ENCODE data around the gene OR8J3.
"Not testable (repeated sequence)": the region's sequence is repeated elsewhere in the genome, so short reads cannot be mapped to it uniquely, and the experiment has no call there.

The OR8J3 gene

GRCh38 chr11:56140151-56140661, at the start of gene OR8J3:
OR8J3 (minus strand) TSS chr11:56140201; CDS start chr11:56137718, 2,483 bp downstream.
- no peak within 1 kb of the TSS for H3K27ac ChIP-seq (ENCODE audit: low read depth, low read length)
- no peaks in the 10 kb centered on the region for H3K27me3 ChIP-seq (ENCODE audit: control insufficient read depth in 5 of 5, insufficient read depth in 4 of 5, low read length in 5 of 5)
- peaks cover 0 to 2% (median 0%) of the 10 kb centered on the region in 5 donors for H3K9me3 ChIP-seq (ENCODE audit: control insufficient read depth in 5 of 5, low read length in 5 of 5)
- H3K36me3 ChIP-seq (ENCODE audit: control insufficient read depth in 5 of 5, insufficient read depth in 5 of 5, low read length in 5 of 5), result no peaks in the 10 kb centered on the region
- no peaks in the 10 kb centered on the region for H3K4me1 ChIP-seq (ENCODE audit: control insufficient read depth in 5 of 5, insufficient read depth in 5 of 5, low read length in 5 of 5)
- no peak within 1 kb of the TSS for H3K4me3 ChIP-seq (ENCODE audit: low read depth in 1 of 5, low read length in 5 of 5)
- H3K9ac ChIP-seq (ENCODE audit: low read length in 5 of 5), result no peak within 1 kb of the TSS

GRCh38 chr11:56188602-56189001, 48.6 kb upstream of the OR8J3 start:
- Histone ChIP-seq H3K9me3 (ENCODE audit: control insufficient read depth in 5 of 5, low read length in 5 of 5) (peaks cover 0 to 8% (median 0%) of the 10 kb centered on the region in 5 donors), H3K9ac (ENCODE audit: low read length in 5 of 5) (no peak overlapping the region), H3K4me3 (ENCODE audit: low read depth in 1 of 5, low read length in 5 of 5) (no peak overlapping the region), H3K27ac (ENCODE audit: low read depth, low read length) (no peak overlapping the region), H3K27me3 (ENCODE audit: control insufficient read depth in 5 of 5, insufficient read depth in 4 of 5, low read length in 5 of 5) (no peaks in the 10 kb centered on the region), H3K4me1 (ENCODE audit: control insufficient read depth in 5 of 5, insufficient read depth in 5 of 5, low read length in 5 of 5) (no peaks in the 10 kb centered on the region), H3K36me3 (ENCODE audit: control insufficient read depth in 5 of 5, insufficient read depth in 5 of 5, low read length in 5 of 5) (no peaks in the 10 kb centered on the region)

- H3K36me3 ChIP-seq (ENCODE audit: control insufficient read depth in 5 of 5, insufficient read depth in 5 of 5, low read length in 5 of 5), result no peaks in the 10 kb centered on the region
- H3K4me3 ChIP-seq (ENCODE audit: low read depth in 1 of 5, low read length in 5 of 5), result no peak overlapping the region
- H3K9ac ChIP-seq (ENCODE audit: low read length in 5 of 5), result no peak overlapping the region
These were observed 43.5 kb upstream of the OR8J3 start for GRCh38 chr11:56183459-56183858.

DNA sequence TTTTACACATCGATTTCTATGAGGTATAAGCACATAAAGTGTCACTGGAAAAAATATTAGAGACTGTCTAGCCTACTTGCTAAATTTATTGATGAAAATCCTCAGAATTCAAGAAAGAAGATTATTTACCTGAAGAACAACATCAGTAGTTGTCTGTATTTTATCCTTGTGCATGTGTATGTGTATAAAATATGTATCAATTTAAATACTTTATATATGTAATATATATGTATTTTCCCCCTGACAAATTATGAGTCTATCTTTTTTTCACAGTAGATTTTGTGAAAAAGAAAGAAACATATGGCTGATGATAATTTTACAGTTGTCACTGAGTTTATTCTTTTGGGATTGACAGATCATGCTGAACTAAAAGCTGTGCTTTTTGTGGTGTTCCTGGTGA, 36.3 kb upstream of the OR8J3 start, which contains the start of gene OR5J2:
Gene OR5J2 (plus strand): TSS at position 301 of the 400 bp plus-strand sequence. CDS start 0 bp downstream, at position 301.
- H3K4me3 ChIP-seq (ENCODE audit: low read depth in 1 of 5, low read length in 5 of 5), result no peak within 1 kb of the TSS
- no peak within 1 kb of the TSS for H3K27ac ChIP-seq (ENCODE audit: low read depth, low read length)
- H3K36me3 ChIP-seq (ENCODE audit: control insufficient read depth in 5 of 5, insufficient read depth in 5 of 5, low read length in 5 of 5), result no peaks in the 10 kb centered on the region
- peaks cover 0 to 20% (median 17%) of the 10 kb centered on the region in 5 donors for H3K9me3 ChIP-seq (ENCODE audit: control insufficient read depth in 5 of 5, low read length in 5 of 5)
- H3K27me3 ChIP-seq (ENCODE audit: control insufficient read depth in 5 of 5, insufficient read depth in 4 of 5, low read length in 5 of 5), result no peaks in the 10 kb centered on the region
- no peaks in the 10 kb centered on the region for H3K4me1 ChIP-seq (ENCODE audit: control insufficient read depth in 5 of 5, insufficient read depth in 5 of 5, low read length in 5 of 5)
- no peak within 1 kb of the TSS for H3K9ac ChIP-seq (ENCODE audit: low read length in 5 of 5)

More at GRCh38 chr11:56183459-56183858, 43.5 kb upstream of the OR8J3 start:
- H3K9me3 ChIP-seq (ENCODE audit: control insufficient read depth in 5 of 5, low read length in 5 of 5), result peaks cover 0 to 14% (median 13%) of the 10 kb centered on the region in 5 donors
- no peaks in the 10 kb centered on the region for H3K4me1 ChIP-seq (ENCODE audit: control insufficient read depth in 5 of 5, insufficient read depth in 5 of 5, low read length in 5 of 5)
- no peak overlapping the region for H3K27ac ChIP-seq (ENCODE audit: low read depth, low read length)
- H3K27me3 ChIP-seq (ENCODE audit: control insufficient read depth in 5 of 5, insufficient read depth in 4 of 5, low read length in 5 of 5), result no peaks in the 10 kb centered on the region

DNA sequence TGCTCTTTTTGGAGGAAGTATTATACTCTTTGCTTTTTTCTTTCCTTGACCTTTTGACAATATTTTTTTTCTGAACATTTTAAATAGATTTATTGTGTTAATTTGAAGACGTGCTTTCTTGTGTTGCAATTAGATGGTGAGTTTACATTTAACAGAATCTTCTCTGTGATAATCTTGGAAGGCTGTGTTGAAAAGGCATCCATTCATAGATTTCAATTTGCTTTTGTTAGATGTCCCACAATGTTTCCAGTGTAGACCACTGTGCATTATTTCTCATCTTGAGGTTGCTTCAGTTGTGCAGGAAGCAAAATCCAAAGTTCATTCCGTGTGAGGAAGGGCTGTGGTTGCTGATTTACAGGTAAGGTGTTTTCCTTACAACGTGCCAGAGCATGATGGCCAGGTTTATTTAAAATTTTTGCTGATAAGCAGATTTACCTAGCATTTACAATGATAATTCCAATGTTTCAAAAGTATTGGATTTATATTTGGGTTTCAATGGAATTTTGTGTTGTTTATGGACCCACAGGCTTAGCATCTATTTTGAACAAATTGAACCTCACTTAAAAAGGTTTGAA, 32.3 kb upstream of the OR8J3 start:
- peaks cover 0 to 6% (median 3%) of the 10 kb centered on the region in 5 donors for H3K9me3 ChIP-seq (ENCODE audit: control insufficient read depth in 5 of 5, low read length in 5 of 5)
- H3K27ac ChIP-seq (ENCODE audit: low read depth, low read length), result no peak overlapping the region
- H3K9ac ChIP-seq (ENCODE audit: low read length in 5 of 5), result no peak overlapping the region
- no peaks in the 10 kb centered on the region for H3K4me1 ChIP-seq (ENCODE audit: control insufficient read depth in 5 of 5, insufficient read depth in 5 of 5, low read length in 5 of 5)
- H3K4me3 ChIP-seq (ENCODE audit: low read depth in 1 of 5, low read length in 5 of 5), result no peak overlapping the region
- no peaks in the 10 kb centered on the region for H3K27me3 ChIP-seq (ENCODE audit: control insufficient read depth in 5 of 5, insufficient read depth in 4 of 5, low read length in 5 of 5)
- no peaks in the 10 kb centered on the region for H3K36me3 ChIP-seq (ENCODE audit: control insufficient read depth in 5 of 5, insufficient read depth in 5 of 5, low read length in 5 of 5)

DNA sequence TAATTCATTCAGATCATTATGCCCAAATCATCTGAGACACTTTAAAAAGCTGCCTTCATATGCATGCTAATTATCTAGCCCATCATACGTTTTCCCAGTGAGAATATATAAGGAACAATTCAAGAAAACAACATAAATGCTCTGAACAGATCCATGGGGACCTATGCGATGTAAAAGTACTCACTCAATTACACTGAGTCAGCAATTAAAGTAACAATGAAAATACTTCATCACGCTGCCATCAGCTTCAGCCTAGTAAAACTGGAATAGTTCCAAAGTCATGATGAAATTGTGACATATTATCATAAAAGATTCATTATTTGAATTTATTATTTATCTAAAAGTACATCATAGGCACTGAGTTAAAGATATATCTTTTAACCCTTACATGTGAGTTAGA, 23.8 kb upstream of the OR8J3 start:
- H3K4me3 ChIP-seq (ENCODE audit: low read depth in 1 of 5, low read length in 5 of 5), result no peak overlapping the region
- no peaks in the 10 kb centered on the region for H3K4me1 ChIP-seq (ENCODE audit: control insufficient read depth in 5 of 5, insufficient read depth in 5 of 5, low read length in 5 of 5)
- no peak overlapping the region for H3K27ac ChIP-seq (ENCODE audit: low read depth, low read length)
- H3K27me3 ChIP-seq (ENCODE audit: control insufficient read depth in 5 of 5, insufficient read depth in 4 of 5, low read length in 5 of 5), result no peaks in the 10 kb centered on the region
- H3K9me3 ChIP-seq (ENCODE audit: control insufficient read depth in 5 of 5, low read length in 5 of 5), result peaks cover 0 to 3% (median 0%) of the 10 kb centered on the region in 5 donors
- no peaks in the 10 kb centered on the region for H3K36me3 ChIP-seq (ENCODE audit: control insufficient read depth in 5 of 5, insufficient read depth in 5 of 5, low read length in 5 of 5)
- H3K9ac ChIP-seq (ENCODE audit: low read length in 5 of 5), result no peak overlapping the region

GRCh38 chr11:56160217-56160616, 20.2 kb upstream of the OR8J3 start, which contains the start of gene OR8K5:
OR8K5 (minus strand) TSS chr11:56160317; CDS start chr11:56160317, 0 bp downstream.
- H3K27ac ChIP-seq (ENCODE audit: low read depth, low read length), result no peak within 1 kb of the TSS
- H3K4me3 ChIP-seq (ENCODE audit: low read depth in 1 of 5, low read length in 5 of 5), result no peak within 1 kb of the TSS
- no peak within 1 kb of the TSS for H3K9ac ChIP-seq (ENCODE audit: low read length in 5 of 5)
- no peaks in the 10 kb centered on the region for H3K36me3 ChIP-seq (ENCODE audit: control insufficient read depth in 5 of 5, insufficient read depth in 5 of 5, low read length in 5 of 5)
- H3K4me1 ChIP-seq (ENCODE audit: control insufficient read depth in 5 of 5, insufficient read depth in 5 of 5, low read length in 5 of 5), result no peaks in the 10 kb centered on the region
- H3K9me3 ChIP-seq (ENCODE audit: control insufficient read depth in 5 of 5, low read length in 5 of 5), result peaks cover 0 to 11% (median 8%) of the 10 kb centered on the region in 5 donors
- H3K27me3 ChIP-seq (ENCODE audit: control insufficient read depth in 5 of 5, insufficient read depth in 4 of 5, low read length in 5 of 5), result no peaks in the 10 kb centered on the region

- Histone ChIP-seq H3K4me3 (ENCODE audit: low read depth in 1 of 5, low read length in 5 of 5) (no peak overlapping the region), H3K36me3 (ENCODE audit: control insufficient read depth in 5 of 5, insufficient read depth in 5 of 5, low read length in 5 of 5) (no peaks in the 10 kb centered on the region), H3K9ac (ENCODE audit: low read length in 5 of 5) (no peak overlapping the region), H3K4me1 (ENCODE audit: control insufficient read depth in 5 of 5, insufficient read depth in 5 of 5, low read length in 5 of 5) (no peaks in the 10 kb centered on the region), H3K9me3 (ENCODE audit: control insufficient read depth in 5 of 5, low read length in 5 of 5) (peaks cover 0 to 21% (median 5%) of the 10 kb centered on the region in 5 donors), H3K27ac (ENCODE audit: low read depth, low read length) (no peak overlapping the region), H3K27me3 (ENCODE audit: control insufficient read depth in 5 of 5, insufficient read depth in 4 of 5, low read length in 5 of 5) (no peaks in the 10 kb centered on the region)
These were observed 12.3 kb upstream of the OR8J3 start for GRCh38 chr11:56152333-56152732.

- no peak overlapping the region for H3K4me3 ChIP-seq (ENCODE audit: low read depth in 1 of 5, low read length in 5 of 5)
- no peaks in the 10 kb centered on the region for H3K4me1 ChIP-seq (ENCODE audit: control insufficient read depth in 5 of 5, insufficient read depth in 5 of 5, low read length in 5 of 5)
- no peaks in the 10 kb centered on the region for H3K27me3 ChIP-seq (ENCODE audit: control insufficient read depth in 5 of 5, insufficient read depth in 4 of 5, low read length in 5 of 5)
- H3K36me3 ChIP-seq (ENCODE audit: control insufficient read depth in 5 of 5, insufficient read depth in 5 of 5, low read length in 5 of 5), result no peaks in the 10 kb centered on the region
- peaks cover 0 to 21% (median 5%) of the 10 kb centered on the region in 5 donors for H3K9me3 ChIP-seq (ENCODE audit: control insufficient read depth in 5 of 5, low read length in 5 of 5)
- no peak overlapping the region for H3K27ac ChIP-seq (ENCODE audit: low read depth, low read length)
- no peak overlapping the region for H3K9ac ChIP-seq (ENCODE audit: low read length in 5 of 5)
These were observed 11.4 kb upstream of the OR8J3 start for GRCh38 chr11:56151376-56151775.

GRCh38 chr11:56143681-56144080, 3.7 kb upstream of the OR8J3 start:
- not testable (repeated sequence) for H3K4me1 ChIP-seq (ENCODE audit: control insufficient read depth in 5 of 5, insufficient read depth in 5 of 5, low read length in 5 of 5); H3K27ac ChIP-seq (ENCODE audit: low read depth, low read length); H3K36me3 ChIP-seq (ENCODE audit: control insufficient read depth in 5 of 5, insufficient read depth in 5 of 5, low read length in 5 of 5); H3K9ac ChIP-seq (ENCODE audit: low read length in 5 of 5); H3K27me3 ChIP-seq (ENCODE audit: control insufficient read depth in 5 of 5, insufficient read depth in 4 of 5, low read length in 5 of 5); H3K9me3 ChIP-seq (ENCODE audit: control insufficient read depth in 5 of 5, low read length in 5 of 5); H3K4me3 ChIP-seq (ENCODE audit: low read depth in 1 of 5, low read length in 5 of 5)

Data from subcutaneous abdominal adipose tissue (tissue), 5 donors.